GM12878 (cell line): ENCODE data around the gene LRRC58. TPM values are rescaled to one million over a fixed set of nuclear protein-coding genes. Genes with fewer than 3 reads are reported as not detected.

Source experiments
- ATAC-seq: fragments of 200-7000 bp; cut with Tn5 transposase; 3 replicates; pipeline ENCODE4 v1.9.1; 2020; ENCODE audit warnings: mild to moderate bottlenecking, moderate library complexity
- BruUV-seq: library from RNA; stranded (reverse); fragments of 400-500 nt; replicated peaks from 2 replicates; lab custom pipeline; 2021; lab: Mats Ljungman, UMichigan
- CTCF ChIA-PET: fragments of 300-600 bp; sonication (Branson Sonifier 250); formaldehyde crosslinking; extraction: SDS; loops from one replicate; lab custom pipeline; 2021; ENCODE audit warnings: inconsistent platforms; lab: Yijun Ruan, JAX
- POLR2A ChIA-PET: fragments of 350-600 bp; formaldehyde crosslinking; extraction: SDS; loops from one replicate; lab custom pipeline; 2021; ENCODE audit warnings: inconsistent platforms; lab: Charles Lee
- RAD21 ChIA-PET: fragments of 300-600 bp; sonication (Branson Sonifier 250); formaldehyde crosslinking; loops from one replicate; lab custom pipeline; 2023; ENCODE audit warnings: antibody characterized with exemption; ENCODE audit not compliant: unreplicated experiment; lab: Charles Lee
- SMC1A ChIA-PET: fragments of 300-600 bp; sonication (Branson Sonifier 250); formaldehyde crosslinking; loops from one replicate; lab custom pipeline; 2023; ENCODE audit not compliant: unreplicated experiment, uncharacterized antibody; lab: Charles Lee
- DNase-seq: peaks from one replicate; pipeline ENCODE4 v3.0.0-alpha.2; 2011; ENCODE audit warnings: low read depth, low spot score
- FAIRE-seq: peaks from 3 replicates; lab custom pipeline; 2011; peaks lifted over from hg19 to GRCh38; lab: Jason Lieb, UNC
- H2AFZ ChIP-seq: 2 replicates; pipeline ENCODE4 v1.6.0; 2011; ENCODE audit warnings: low read depth, low read length, control low read depth; ENCODE audit not compliant: control insufficient read depth
- H3K27ac ChIP-seq: 2 replicates; pipeline ENCODE4 v1.5.1; 2011; ENCODE audit warnings: control low read depth; ENCODE audit not compliant: control insufficient read depth, insufficient read depth
- H3K27me3 ChIP-seq, 2 experiments: replicated peaks in 1 of 2; 2 replicates each; pipeline versions ENCODE4 v1.6.0 to v1.6.1; 2011; ENCODE audit warnings: low read length in 1 of 2; ENCODE audit not compliant: control insufficient read depth in 2 of 2, insufficient read depth in 2 of 2
- H3K36me3 ChIP-seq, 2 experiments: 2 replicates each; pipeline ENCODE4 v1.5.1; 2011; ENCODE audit warnings: low read length in 1 of 2; ENCODE audit not compliant: control insufficient read depth in 2 of 2, insufficient read depth in 2 of 2
- H3K4me1 ChIP-seq: 2 replicates; pipeline ENCODE4 v1.6.1; 2011; ENCODE audit warnings: mild to moderate bottlenecking, low read length, moderate library complexity, mixed read lengths; ENCODE audit not compliant: control insufficient read depth, insufficient read depth
- H3K4me2 ChIP-seq: 2 replicates; pipeline ENCODE4 v1.6.0; 2011; ENCODE audit warnings: control low read depth; ENCODE audit not compliant: control insufficient read depth, insufficient read depth
- H3K4me3 ChIP-seq: fragments of 200-600 bp; sonication (generic); 2 replicates; pipeline ENCODE4 v1.5.1; 2016
- H3K79me2 ChIP-seq: 2 replicates; pipeline ENCODE4 v1.6.0; 2011; ENCODE audit warnings: low read length; ENCODE audit not compliant: control insufficient read depth, insufficient read depth
- H3K9ac ChIP-seq: 2 replicates; pipeline ENCODE4 v1.8.0; 2011; ENCODE audit warnings: low read length, control low read depth, mixed read lengths; ENCODE audit not compliant: control insufficient read depth, insufficient read depth
- H3K9me3 ChIP-seq: replicated peaks from 3 replicates; pipeline ENCODE4 v1.5.1; 2011; ENCODE audit warnings: mild to moderate bottlenecking, low read length; ENCODE audit not compliant: control insufficient read depth, insufficient read depth
- H4K20me1 ChIP-seq: 2 replicates; pipeline ENCODE4 v1.6.0; 2011; ENCODE audit not compliant: control insufficient read depth, insufficient read depth
- EP300 ChIP-seq, 2 experiments: fragments of 150-350 bp in 1 of 2; IDR thresholded peaks; 2 replicates each; pipeline ENCODE4 v1.6.1; 2011 to 2012; ENCODE audit warnings: low read depth in 2 of 2, low read length in 2 of 2, borderline replicate concordance in 1 of 2, improper control_type of control experiment in 1 of 2, inconsistent platforms in 1 of 2; ENCODE audit not compliant: control insufficient read depth in 1 of 2
- KDM1A ChIP-seq: fragments of 200-600 bp; sonication (generic); IDR thresholded peaks from 2 replicates; pipeline ENCODE4 v1.6.1; 2016; ENCODE audit warnings: borderline replicate concordance
- PAX5 ChIP-seq: IDR thresholded peaks from 2 replicates; pipeline ENCODE4 v1.6.1; 2011; ENCODE audit warnings: low read depth, low read length, borderline replicate concordance
- ZBED1 ChIP-seq: IDR thresholded peaks from 2 replicates; pipeline ENCODE4 v1.6.1; 2016; ENCODE audit warnings: borderline replicate concordance
- WGBS: methylation state at CpG from one replicate; pipeline ENCODE4 v1.1.6; 2016; ENCODE audit warnings: low lambda C conversion rate; ENCODE audit not compliant: insufficient replicate concordance, insufficient coverage; ENCODE audit errors: missing lambda C conversion rate; 5-methylcytosine and 5-hydroxymethylcytosine counted together
- in situ Hi-C: fragments of 300-500 bp; cut with MboI; formaldehyde crosslinking; loops from 9 replicates; pipeline ENCODE4 v1.14.3; 2018; ENCODE audit warnings: mixed read lengths
- intact Hi-C: fragments of 100-400 bp; cut with micrococcal nuclease; formaldehyde crosslinking; loops from one replicate; pipeline ENCODE4 v1.14.2; 2022; ENCODE audit not compliant: unreplicated experiment
- polyA plus RNA-seq, 11 experiments: library from polyadenylated mRNA; depleted of rRNA in 4 of 11; unstranded in 6 of 11; stranded (reverse) in 5 of 11; fragments of >200 nt; fragmentation: Nextera tagmentation in 4 of 11; fragmentation: Illumina TruSeq in 1 of 11; extraction: Ambion mirVana in 4 of 11; extraction: Trizol in 1 of 11; gene quantifications; 1 replicate in 1 of 11; 2 replicates in 10 of 11; pipeline versions ENCODE4 v1.2.1 to v1.2.3, GENCODE V29; 2011 to 2016; ENCODE audit warnings: inconsistent platforms in 2 of 11, missing spikeins in 2 of 11, low read depth in 1 of 11
- total RNA-seq, 4 experiments: library from RNA; depleted of rRNA in 3 of 4; stranded (reverse); fragments of >200 nt in 3 of 4; fragmentation: Illumina TruSeq in 1 of 4; extraction: Trizol in 1 of 4; gene quantifications; 2 replicates each; pipeline versions ENCODE4 v1.2.1 to v1.2.3, GENCODE V29; 2013 to 2021
- TF ChIP-seq, protein P1 (sequence below): IDR thresholded peaks from 2 replicates; pipeline ENCODE4 v1.6.1; 2012; ENCODE audit warnings: low read depth, low read length, improper control_type of control experiment
- TF ChIP-seq, protein P2 (sequence below): fragments of 450-650 bp; IDR thresholded peaks from 2 replicates; pipeline ENCODE4 v1.6.1; 2016; ENCODE audit warnings: mild to moderate bottlenecking

Gene LRRC58
- total and polyA plus RNA-seq, 10 of the 15 experiments (the other 5 are each of a cell fraction or from before 2014, with no cell fraction given), result 7.7 to 29.5 (median 18.8) TPM

- TF ChIP-seq, protein P1, sequence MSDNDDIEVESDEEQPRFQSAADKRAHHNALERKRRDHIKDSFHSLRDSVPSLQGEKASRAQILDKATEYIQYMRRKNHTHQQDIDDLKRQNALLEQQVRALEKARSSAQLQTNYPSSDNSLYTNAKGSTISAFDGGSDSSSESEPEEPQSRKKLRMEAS, result no peak
- TF ChIP-seq EP300 (IDR thresholded peaks at IDR 0.05; ENCODE audit: borderline replicate concordance in 1 of 2, control insufficient read depth in 1 of 2, low read depth in 2 of 2, low read length in 2 of 2) (no peak), ZBED1 (no peak)
These were observed 44.5 kb downstream of the LRRC58 start (continued) for GRCh38 chr3:120304616-120305015.

- no peaks in the 10 kb centered on the region for H3K79me2 ChIP-seq
- no peak overlapping the region for H3K4me3 ChIP-seq
- no peaks in the 10 kb centered on the region for H3K27me3 ChIP-seq
- TF ChIP-seq PAX5, result no peak
- TF ChIP-seq, protein P2, sequence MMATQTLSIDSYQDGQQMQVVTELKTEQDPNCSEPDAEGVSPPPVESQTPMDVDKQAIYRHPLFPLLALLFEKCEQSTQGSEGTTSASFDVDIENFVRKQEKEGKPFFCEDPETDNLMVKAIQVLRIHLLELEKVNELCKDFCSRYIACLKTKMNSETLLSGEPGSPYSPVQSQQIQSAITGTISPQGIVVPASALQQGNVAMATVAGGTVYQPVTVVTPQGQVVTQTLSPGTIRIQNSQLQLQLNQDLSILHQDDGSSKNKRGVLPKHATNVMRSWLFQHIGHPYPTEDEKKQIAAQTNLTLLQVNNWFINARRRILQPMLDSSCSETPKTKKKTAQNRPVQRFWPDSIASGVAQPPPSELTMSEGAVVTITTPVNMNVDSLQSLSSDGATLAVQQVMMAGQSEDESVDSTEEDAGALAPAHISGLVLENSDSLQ, result no peak
- TF ChIP-seq KDM1A, result no peak
- TF ChIP-seq, all 136 proteins: peak for 0
- H3K27ac ChIP-seq, result no peak overlapping the region
- POLR2A ChIA-PET, result no interaction called here
- DNase-seq (no peak), FAIRE-seq (no peak), ATAC-seq (no peak)
- H3K4me2 ChIP-seq, result no peak overlapping the region
- BruUV-seq, result no TSS peak
- CTCF ChIA-PET, result no interaction called here
- no peaks in the 10 kb centered on the region for H3K36me3 ChIP-seq
- 70% methylated on average over 5 of the region's 5 CpGs for whole genome bisulfite sequencing
- no peak overlapping the region for H3K9ac ChIP-seq
- SMC1A ChIA-PET, result no interaction called here
- no peaks in the 10 kb centered on the region for H3K4me1 ChIP-seq
- no peaks in the 10 kb centered on the region; the same call in 2 of the 3 replicates for H3K9me3 ChIP-seq
- in situ Hi-C loops, result no loop called here
- intact Hi-C loops, result no loop called here
- no peaks in the 10 kb centered on the region for H4K20me1 ChIP-seq
- H2AFZ ChIP-seq, result no peak overlapping the region
- RAD21 ChIA-PET, result no interaction called here
These were observed 46.8 kb downstream of the LRRC58 start for GRCh38 chr3:120302361-120302760.
